Psoas muscle (tissue), 8 donors: Measurements from ENCODE around the gene MIP. TPM values are rescaled to one million over a fixed set of nuclear protein-coding genes. Genes with fewer than 3 reads are reported as not detected.

Experiments used
- ATAC-seq, 4 donors: fragments of 200-7000 bp; cut with Tn5 transposase; one replicate each; pipeline ENCODE4 v1.9.1; 2020; ENCODE audit warnings: moderate library complexity in 3 of 4, mild to moderate bottlenecking in 2 of 4
- DNase-seq, 2 donors: peaks; one replicate each; pipeline ENCODE4 v3.0.0-alpha.2; 2020
- H3K27ac ChIP-seq: fragments of 200-600 bp; one replicate; pipeline ENCODE4 v1.8.0; 2022
- H3K27me3 ChIP-seq, 3 donors: fragments of 200-600 bp in 1 of 3; one replicate each; pipeline versions ENCODE4 v1.6.1 to v1.8.0; 2013 to 2022; ENCODE audit warnings: low read length in 2 of 3, mild to moderate bottlenecking in 2 of 3, moderate library complexity in 1 of 3; ENCODE audit not compliant: insufficient read depth in 3 of 3
- H3K36me3 ChIP-seq, 2 donors: fragments of 200-600 bp in 1 of 2; one replicate each; pipeline versions ENCODE4 v1.6.1 to v1.8.0; 2013 to 2022; ENCODE audit warnings: low read depth in 1 of 2, mild to moderate bottlenecking in 1 of 2, moderate library complexity in 1 of 2; ENCODE audit not compliant: insufficient read depth in 1 of 2
- H3K4me1 ChIP-seq: fragments of 200-600 bp; one replicate; pipeline ENCODE4 v1.8.0; 2022
- H3K4me3 ChIP-seq: fragments of 200-600 bp; one replicate; pipeline ENCODE4 v1.8.0; 2022; ENCODE audit warnings: mild to moderate bottlenecking
- H3K9me3 ChIP-seq: fragments of 200-600 bp; one replicate; pipeline ENCODE4 v1.8.0; 2022
- WGBS, 3 donors: extraction: QIAGEN DNeasy Blood & Tissue Kit; methylation state at CpG; one replicate each; pipeline versions ENCODE4 v1.1.6 to v1.1.7; 2013; 5-methylcytosine and 5-hydroxymethylcytosine counted together
- intact Hi-C, 2 donors: fragments of 100-400 bp; cut with DNase I; formaldehyde crosslinking; loops; one replicate each; pipeline versions ENCODE4 v1.11.0 to v1.14.2; 2022
- polyA plus RNA-seq, 3 donors: library from polyadenylated mRNA; stranded (reverse); fragments of 200-250 nt; gene quantifications; one replicate each; pipeline ENCODE4 v1.2.3, GENCODE V29; 2013
- total RNA-seq, 4 donors: library from RNA; stranded (reverse); fragmentation: NEBNext Ultra II Directional in 2 of 4; extraction: Animal tissue kit (Norgen Biotek cat#: 25700) in 2 of 4; gene quantifications; one replicate each; pipeline versions ENCODE4 v1.2.1 to v1.2.4, GENCODE V29; 2021 to 2023
- TF ChIP-seq, protein P1 (sequence below): fragments of 200-600 bp; IDR thresholded peaks from one replicate; pipeline ENCODE4 v1.8.0; 2022; ENCODE audit warnings: antibody characterized with exemption
- donor health status: healthy with polysubstance abuse.
- donor health status: DM: no; HTN: no; CAD: no; lungs with moderate emphysema.
- donor health status: Bipolar disorder and iron deficiency.
- donor health status: healthy.
- donor health status: DM: yes; HTN: yes; CAD: no.
- donor health status: DM: no; HTN: no; CAD: no.
- donor health status: DM: no; HTN: no; CAD: no.
- donor health status: DM: yes; HTN: yes; CAD: no.

MIP gene
- total and polyA plus RNA-seq, 7 donors = 0.05 to 0.13 TPM; not detected in 5

DNA sequence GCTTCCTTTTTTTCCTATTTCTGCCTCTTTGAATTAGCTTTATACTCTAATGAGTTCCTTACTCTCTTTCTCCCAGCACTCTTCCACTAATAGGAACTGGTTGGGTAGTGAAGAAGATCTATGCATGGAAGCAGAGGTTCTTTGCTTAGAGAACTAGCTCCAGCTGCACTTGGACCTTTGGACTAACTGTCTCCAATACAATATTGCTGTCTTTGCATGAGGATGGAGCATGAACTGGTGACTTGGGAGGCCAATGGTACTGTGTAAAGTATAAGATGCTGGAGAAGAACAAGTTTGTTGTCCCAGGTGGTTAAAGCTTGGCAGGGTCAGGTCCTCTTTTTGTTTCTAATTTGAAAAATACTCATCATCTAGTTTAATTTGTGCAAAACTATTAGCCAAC lies 35.9 kb upstream of the MIP start:
- no peak for ATAC-seq
- no peak overlapping the region for H3K4me3 ChIP-seq
- intact Hi-C loops = no loop called here
- H3K27ac ChIP-seq = no peak overlapping the region
- H3K36me3 ChIP-seq = no peaks in the 10 kb centered on the region
- TF ChIP-seq, protein P1, sequence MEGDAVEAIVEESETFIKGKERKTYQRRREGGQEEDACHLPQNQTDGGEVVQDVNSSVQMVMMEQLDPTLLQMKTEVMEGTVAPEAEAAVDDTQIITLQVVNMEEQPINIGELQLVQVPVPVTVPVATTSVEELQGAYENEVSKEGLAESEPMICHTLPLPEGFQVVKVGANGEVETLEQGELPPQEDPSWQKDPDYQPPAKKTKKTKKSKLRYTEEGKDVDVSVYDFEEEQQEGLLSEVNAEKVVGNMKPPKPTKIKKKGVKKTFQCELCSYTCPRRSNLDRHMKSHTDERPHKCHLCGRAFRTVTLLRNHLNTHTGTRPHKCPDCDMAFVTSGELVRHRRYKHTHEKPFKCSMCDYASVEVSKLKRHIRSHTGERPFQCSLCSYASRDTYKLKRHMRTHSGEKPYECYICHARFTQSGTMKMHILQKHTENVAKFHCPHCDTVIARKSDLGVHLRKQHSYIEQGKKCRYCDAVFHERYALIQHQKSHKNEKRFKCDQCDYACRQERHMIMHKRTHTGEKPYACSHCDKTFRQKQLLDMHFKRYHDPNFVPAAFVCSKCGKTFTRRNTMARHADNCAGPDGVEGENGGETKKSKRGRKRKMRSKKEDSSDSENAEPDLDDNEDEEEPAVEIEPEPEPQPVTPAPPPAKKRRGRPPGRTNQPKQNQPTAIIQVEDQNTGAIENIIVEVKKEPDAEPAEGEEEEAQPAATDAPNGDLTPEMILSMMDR = no peak
- H3K4me1 ChIP-seq = peaks cover 12% of the 10 kb centered on the region
- peaks cover 0 to 54% (median 6%) of the 10 kb centered on the region in 3 donors for H3K27me3 ChIP-seq
- H3K9me3 ChIP-seq = no peaks in the 10 kb centered on the region
- DNase-seq = no peak

DNA sequence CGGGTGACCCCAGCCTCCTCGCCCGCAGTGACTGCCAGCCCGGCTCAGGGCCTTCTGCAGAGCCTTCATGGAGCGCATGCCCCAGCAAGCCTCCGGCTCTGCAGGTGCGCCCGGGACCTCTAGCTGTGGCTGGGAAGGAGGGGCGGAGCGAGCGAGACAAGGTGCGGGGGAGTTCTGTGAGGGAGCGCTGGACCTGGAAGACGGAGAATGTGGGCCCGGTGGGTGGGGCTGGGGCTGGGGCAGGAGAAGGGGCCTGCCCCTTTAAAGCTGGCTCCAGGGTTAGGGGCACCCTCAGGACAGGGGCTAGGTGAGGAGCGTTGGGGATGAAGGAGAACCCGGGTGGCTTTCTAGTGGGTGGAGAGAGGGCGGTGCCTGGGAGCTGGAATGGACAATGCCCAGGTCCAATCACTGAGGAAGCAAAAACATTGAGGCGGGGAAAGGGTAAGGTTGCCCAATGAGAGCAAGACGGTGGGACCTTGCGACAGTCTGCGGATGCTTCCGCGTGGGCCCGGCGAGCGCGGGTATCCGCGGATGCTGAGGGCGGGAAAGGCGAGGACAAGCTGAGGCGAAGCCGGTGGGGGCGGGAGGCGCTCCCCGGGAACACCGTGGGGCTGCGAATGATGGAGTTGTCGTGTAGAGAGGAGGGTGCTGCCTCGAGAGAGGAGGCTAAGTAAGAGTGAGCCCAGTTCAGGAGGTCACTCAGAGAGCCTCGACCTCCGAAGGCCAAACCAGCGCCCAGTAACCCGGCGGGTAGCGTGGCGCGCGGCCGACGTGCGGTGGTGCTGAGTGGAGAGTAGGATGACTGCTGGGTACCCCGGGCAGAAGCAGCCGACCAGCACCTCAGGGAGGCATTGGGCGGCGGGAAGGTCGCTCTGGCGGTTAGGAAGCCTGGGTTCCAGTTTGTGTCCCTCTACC lies 33.8 kb upstream of the MIP start, which contains the start of gene GLS2:
GLS2 (minus strand) TSS at position 121 of the 915 bp plus-strand sequence; CDS start at position 78, 43 bp downstream.
- H3K4me1 ChIP-seq = peaks cover 12% of the 10 kb centered on the region
- peak within 1 kb of the TSS; percentile 73 for H3K4me3 ChIP-seq
- ATAC-seq (peak; percentile 92 to 98 (median 96)), DNase-seq (peak; percentile 72 to 80)
- H3K36me3 ChIP-seq = no peaks in the 10 kb centered on the region
- 12 to 15% (median 12%) methylated on average over 57 to 59 of the region's 59 CpGs for WGBS, 3 donors
- intact Hi-C loops = no loop called here
- no peak within 1 kb of the TSS for H3K27ac ChIP-seq
- TF ChIP-seq, protein P1 = no peak
- H3K27me3 ChIP-seq = peaks cover 0 to 54% (median 6%) of the 10 kb centered on the region in 3 donors
- no peaks in the 10 kb centered on the region for H3K9me3 ChIP-seq

DNA sequence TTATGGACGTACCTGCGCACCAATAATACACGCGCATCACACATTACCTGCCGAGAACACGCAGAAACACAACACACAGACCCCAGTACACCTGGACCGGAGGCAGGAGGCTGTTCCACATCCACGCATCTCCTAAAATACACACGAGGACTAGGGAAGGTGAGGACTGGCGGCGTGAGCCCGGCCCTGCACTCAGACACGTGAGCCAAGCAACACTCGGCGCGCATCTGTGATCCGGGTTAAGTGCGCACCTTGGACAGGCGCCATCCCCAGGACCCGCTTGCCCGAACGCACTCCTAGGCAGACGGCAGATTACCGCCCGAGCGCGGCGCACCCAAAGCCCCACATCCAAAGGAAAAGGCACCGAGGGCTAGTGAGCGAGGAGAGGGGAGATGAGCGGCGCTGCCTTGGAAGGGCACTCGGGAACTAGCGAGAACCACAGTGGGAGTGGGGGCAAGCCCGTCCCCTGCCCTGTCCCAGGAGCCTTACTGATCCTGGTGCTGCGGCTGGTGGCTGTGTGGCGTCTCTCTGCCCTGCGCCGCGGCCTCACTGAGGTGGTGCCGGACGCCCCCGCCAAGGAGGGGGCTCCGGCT lies 33.1 kb upstream of the MIP start:
- H3K27ac ChIP-seq = no peak overlapping the region
- WGBS, 3 donors = 4 to 7% (median 4%) methylated on average over 41 to 44 of the region's 44 CpGs

DNA sequence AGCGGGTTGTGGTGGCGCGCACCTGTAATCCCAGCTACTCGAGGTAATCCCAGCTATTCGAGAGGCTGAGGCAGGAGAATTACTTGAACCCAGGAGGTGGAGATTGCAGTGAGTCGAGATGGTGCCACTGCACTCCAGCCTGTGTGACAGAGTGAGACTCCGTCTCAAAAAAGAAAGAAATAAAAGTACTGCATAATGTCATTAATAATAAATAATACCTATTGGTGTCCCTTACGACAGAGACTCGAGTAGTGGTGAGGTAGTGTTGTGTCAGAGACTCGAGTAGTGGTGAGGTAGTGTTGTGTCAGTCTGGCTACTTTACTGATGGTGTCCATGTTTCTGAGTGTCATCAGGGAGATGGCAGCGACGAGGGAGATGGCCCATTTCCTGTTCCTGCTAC lies 32.2 kb upstream of the MIP start:
- intact Hi-C loops = no loop called here

More for the DNA sequence above, 33.1 kb upstream of the MIP start:
- DNase-seq = peak in 1 of 2 donors; percentile 46
- Histone ChIP-seq H3K27me3 (peaks cover 0 to 51% (median 6%) of the 10 kb centered on the region in 3 donors), H3K36me3 (no peaks in the 10 kb centered on the region), H3K9me3 (no peaks in the 10 kb centered on the region), H3K4me1 (peaks cover 12% of the 10 kb centered on the region), H3K4me3 (peak overlapping the region; percentile 73)
- ATAC-seq = peak; percentile 42 to 60 (median 54)
- intact Hi-C loops = no loop called here
- TF ChIP-seq, protein P1 = no peak

More for the DNA sequence above, 32.2 kb upstream of the MIP start:
- no peak for ATAC-seq
- no peak for DNase-seq
- H3K27ac ChIP-seq = no peak overlapping the region
- no peak overlapping the region for H3K4me3 ChIP-seq
- peaks cover 0 to 42% (median 6%) of the 10 kb centered on the region in 3 donors for H3K27me3 ChIP-seq
- WGBS, 3 donors = 76 to 79% (median 77%) methylated on average over 12 of the region's 12 CpGs
- no peaks in the 10 kb centered on the region for H3K36me3 ChIP-seq
- peaks cover 12% of the 10 kb centered on the region for H3K4me1 ChIP-seq
- TF ChIP-seq, protein P1 = no peak
- H3K9me3 ChIP-seq = no peaks in the 10 kb centered on the region
